Measurements from ENCODE around the gene MKNK2.
"Not testable (repeated sequence)": the region's sequence is repeated elsewhere in the genome, so short reads cannot be mapped to it uniquely, and the experiment has no call there.

GRCh38 chr19:2034253-2034652 is 16.8 kb downstream of the MKNK2 start:
- TF ChIP-seq POLR2AphosphoS5 (IDR thresholded peaks at IDR 0.05; ENCODE audit: borderline replicate concordance, low read depth, low read length); EZH2 (IDR thresholded peaks at IDR 0.05): not testable (repeated sequence)

All from SK-N-MC (cell line).